NCI-H187 (cell line): ENCODE results near the gene WDFY4.

Experiments
- DNase-seq, 2 experiments: peaks; one replicate each; lab custom pipeline; 2025; lab: John Stamatoyannopoulos, UW

The WDFY4 gene

GRCh38 chr10:48945441-48946130, 260.9 kb downstream of the WDFY4 start:
- DNase-seq = peak in 1 of 2 experiments; percentile 6

GRCh38 chr10:48946332-48946731, 261.7 kb downstream of the WDFY4 start:
- DNase-seq = no peak

GRCh38 chr10:48946891-48947500, 262.3 kb downstream of the WDFY4 start:
- no peak for DNase-seq

- DNase-seq = no peak
Measured at GRCh38 chr10:48947690-48948469, 263.2 kb downstream of the WDFY4 start.

GRCh38 chr10:48948470-48949037, 263.9 kb downstream of the WDFY4 start:
- DNase-seq = no peak

GRCh38 chr10:48951707-48952106, 267.0 kb downstream of the WDFY4 start:
- no peak for DNase-seq

- no peak for DNase-seq
Measured at GRCh38 chr10:48957361-48958151, 272.9 kb downstream of the WDFY4 start.

- DNase-seq = no peak
Measured at GRCh38 chr10:48958598-48959190, 274.0 kb downstream of the WDFY4 start.

- DNase-seq = no peak
Measured at GRCh38 chr10:48964038-48964437, 279.4 kb downstream of the WDFY4 start.

- DNase-seq = no peak
Measured at GRCh38 chr10:48965460-48965859, 280.8 kb downstream of the WDFY4 start.

GRCh38 chr10:48968036-48968435, 283.4 kb downstream of the WDFY4 start:
- no peak for DNase-seq

- DNase-seq = no peak
Measured at GRCh38 chr10:48970046-48970445, 285.4 kb downstream of the WDFY4 start.

- DNase-seq = no peak
Measured at GRCh38 chr10:48970654-48971053, 286.0 kb downstream of the WDFY4 start.

GRCh38 chr10:48973065-48973464, 288.4 kb downstream of the WDFY4 start:
- DNase-seq = no peak

GRCh38 chr10:48974510-48975156, 290.0 kb downstream of the WDFY4 start:
- DNase-seq = no peak

GRCh38 chr10:48976196-48976595, 291.5 kb downstream of the WDFY4 start:
- DNase-seq = no peak

GRCh38 chr10:48978318-48978717, 293.6 kb downstream of the WDFY4 start:
- no peak for DNase-seq

- DNase-seq = no peak
Measured at GRCh38 chr10:48981310-48981907, 296.7 kb downstream of the WDFY4 start.

GRCh38 chr10:48982584-48982983, 297.9 kb downstream of the WDFY4 start:
- DNase-seq = no peak

- no peak for DNase-seq
Measured at GRCh38 chr10:48983648-48984351, 299.1 kb downstream of the WDFY4 start.
